Body of pancreas (tissue), 4 donors: ENCODE measurements around the gene MYOM1. TPM values are rescaled to one million over a fixed set of nuclear protein-coding genes. Genes with fewer than 3 reads are reported as not detected.
"Not testable (repeated sequence)": the region's sequence is repeated elsewhere in the genome, so short reads cannot be mapped to it uniquely, and the experiment has no call there.

Experiments
- ATAC-seq: fragments of 150-250 bp; one replicate; pipeline ENCODE4 v1.9.1; 2016
- DNase-seq, 4 donors: peaks; one replicate each; pipeline ENCODE4 v3.0.0-alpha.2; 2019
- H3K27ac ChIP-seq, 4 donors: fragments of 200-600 bp; sonication (generic); 1 replicate in 3 of 4; 2 replicates in 1 of 4; pipeline versions ENCODE4 v1.5.1 to v1.6.1; 2016 to 2019; ENCODE audit warnings: mild to moderate bottlenecking in 1 of 4, mixed read lengths in 1 of 4, moderate library complexity in 1 of 4
- H3K27me3 ChIP-seq, 2 donors: fragments of 200-600 bp; sonication (generic); one replicate each; pipeline ENCODE4 v1.6.0; 2016; ENCODE audit warnings: mild to moderate bottlenecking in 1 of 2
- H3K36me3 ChIP-seq, 2 donors: fragments of 200-600 bp; sonication (generic); replicated peaks in 1 of 2; 2 replicates each; pipeline ENCODE4 v1.5.1; 2016; ENCODE audit warnings: low read depth in 2 of 2; ENCODE audit not compliant: insufficient read depth in 1 of 2
- H3K4me1 ChIP-seq: fragments of 200-600 bp; sonication (generic); one replicate; pipeline ENCODE4 v1.6.0; 2016
- H3K4me3 ChIP-seq, 2 donors: fragments of 200-600 bp; sonication (generic); 1 replicate in 1 of 2; 2 replicates in 1 of 2; pipeline ENCODE4 v1.5.1; 2016 to 2019
- H3K9me3 ChIP-seq, 3 donors: fragments of 200-600 bp; sonication (generic); 1 replicate in 2 of 3; 2 replicates in 1 of 3; pipeline ENCODE4 v1.5.1; 2016
- POLR2A ChIP-seq, 3 donors: fragments of 450-650 bp; IDR thresholded peaks; one replicate each; pipeline ENCODE4 v1.6.1; 2016; ENCODE audit warnings: antibody characterized with exemption in 3 of 3, mild to moderate bottlenecking in 2 of 3
- WGBS, 2 donors: methylation state at CpG; one replicate each; pipeline ENCODE4 v1.1.5; 2017; 5-methylcytosine and 5-hydroxymethylcytosine counted together
- intact Hi-C: fragments of 100-400 bp; cut with DNase I; formaldehyde crosslinking; loops from one replicate; pipeline ENCODE4 v1.15.1; 2023
- total RNA-seq, 2 donors: library from RNA; depleted of rRNA; stranded (reverse); fragments of >200 nt; gene quantifications; one replicate each; pipeline ENCODE4 v1.1.0, GENCODE V29; 2016
- TF ChIP-seq, protein P1 (sequence below), 7 experiments: fragments of 450-650 bp in 4 of 7; fragments of 200-600 bp in 3 of 7; sonication (generic) in 3 of 7; IDR thresholded peaks; one replicate each; pipeline ENCODE4 v1.5.1; 2016 to 2019; ENCODE audit warnings: antibody characterized with exemption in 7 of 7

The MYOM1 gene
- total RNA-seq, 2 donors from 2014 or later: 10.9 to 21.8 TPM

DNA sequence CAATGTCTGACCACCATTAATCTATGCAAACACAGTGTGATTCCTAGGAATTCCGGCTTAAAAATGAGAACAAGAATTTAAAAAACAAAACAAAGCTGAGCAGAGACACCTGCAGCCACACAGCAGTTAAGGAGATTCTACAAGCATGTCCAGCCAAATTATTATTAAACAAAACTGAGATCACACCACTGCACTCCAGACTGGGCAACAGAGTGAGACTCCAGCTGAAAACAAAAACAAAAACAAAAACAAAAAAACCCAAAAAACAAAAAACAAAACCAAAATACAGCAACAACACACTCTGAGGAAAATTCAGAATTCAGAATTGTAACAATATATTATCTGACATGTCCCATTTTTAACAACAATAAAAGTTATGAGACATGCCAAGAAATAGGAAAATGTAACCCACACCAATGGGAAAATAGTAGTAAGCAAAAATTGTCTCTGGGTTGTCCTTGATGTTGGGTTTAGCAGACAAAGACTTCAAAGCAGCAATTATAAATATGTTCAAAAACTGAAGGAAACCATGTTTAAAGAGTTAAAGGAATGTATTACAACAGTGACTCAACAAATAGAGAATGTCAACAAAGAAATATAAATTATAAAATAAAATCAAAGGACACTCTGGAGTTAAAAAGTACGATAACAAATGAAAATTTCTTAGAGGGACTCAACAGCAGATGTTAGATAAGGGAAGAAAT, 19.7 kb downstream of the MYOM1 start:
- 53 to 54% methylated on average over 2 of the region's 2 CpGs for WGBS, 2 donors
- DNase-seq: no peak
- TF ChIP-seq, protein P1, sequence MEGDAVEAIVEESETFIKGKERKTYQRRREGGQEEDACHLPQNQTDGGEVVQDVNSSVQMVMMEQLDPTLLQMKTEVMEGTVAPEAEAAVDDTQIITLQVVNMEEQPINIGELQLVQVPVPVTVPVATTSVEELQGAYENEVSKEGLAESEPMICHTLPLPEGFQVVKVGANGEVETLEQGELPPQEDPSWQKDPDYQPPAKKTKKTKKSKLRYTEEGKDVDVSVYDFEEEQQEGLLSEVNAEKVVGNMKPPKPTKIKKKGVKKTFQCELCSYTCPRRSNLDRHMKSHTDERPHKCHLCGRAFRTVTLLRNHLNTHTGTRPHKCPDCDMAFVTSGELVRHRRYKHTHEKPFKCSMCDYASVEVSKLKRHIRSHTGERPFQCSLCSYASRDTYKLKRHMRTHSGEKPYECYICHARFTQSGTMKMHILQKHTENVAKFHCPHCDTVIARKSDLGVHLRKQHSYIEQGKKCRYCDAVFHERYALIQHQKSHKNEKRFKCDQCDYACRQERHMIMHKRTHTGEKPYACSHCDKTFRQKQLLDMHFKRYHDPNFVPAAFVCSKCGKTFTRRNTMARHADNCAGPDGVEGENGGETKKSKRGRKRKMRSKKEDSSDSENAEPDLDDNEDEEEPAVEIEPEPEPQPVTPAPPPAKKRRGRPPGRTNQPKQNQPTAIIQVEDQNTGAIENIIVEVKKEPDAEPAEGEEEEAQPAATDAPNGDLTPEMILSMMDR (IDR thresholded peaks at IDR 0.05): no peak
- no peak for TF ChIP-seq POLR2A (IDR thresholded peaks at IDR 0.05)
- no peaks in the 10 kb centered on the region for H3K36me3 ChIP-seq
- H3K4me3 ChIP-seq: no peak overlapping the region
- no peak for ATAC-seq
- H3K27me3 ChIP-seq: no peaks in the 10 kb centered on the region
- H3K27ac ChIP-seq: no peak overlapping the region
- H3K4me1 ChIP-seq: peaks cover 7% of the 10 kb centered on the region
- H3K9me3 ChIP-seq: no peaks in the 10 kb centered on the region
- intact Hi-C loops: no loop called here

GRCh38 chr18:3198260-3198860, 21.4 kb downstream of the MYOM1 start:
- H3K36me3 ChIP-seq, H3K27ac ChIP-seq, ATAC-seq, DNase-seq, H3K4me3 ChIP-seq, intact Hi-C loops, H3K9me3 ChIP-seq, H3K27me3 ChIP-seq, H3K4me1 ChIP-seq: not testable (repeated sequence)
- 89 to 96% methylated on average over 10 to 11 of the region's 11 CpGs for WGBS, 2 donors

GRCh38 chr18:3194947-3195612, 24.7 kb downstream of the MYOM1 start:
- H3K4me1 ChIP-seq: peaks cover 5% of the 10 kb centered on the region
- no peak for TF ChIP-seq POLR2A (IDR thresholded peaks at IDR 0.05)
- TF ChIP-seq, protein P1 (IDR thresholded peaks at IDR 0.05): no peak
- no peaks in the 10 kb centered on the region for H3K36me3 ChIP-seq
- ATAC-seq: no peak
- intact Hi-C loops: no loop called here
- WGBS, 2 donors: 75 to 86% methylated on average over 6 of the region's 6 CpGs
- no peak for DNase-seq
- H3K27ac ChIP-seq: no peak overlapping the region
- H3K27me3 ChIP-seq: no peaks in the 10 kb centered on the region
- no peaks in the 10 kb centered on the region for H3K9me3 ChIP-seq
- H3K4me3 ChIP-seq: no peak overlapping the region

GRCh38 chr18:3193331-3193730, 26.4 kb downstream of the MYOM1 start:
- WGBS, 2 donors: 80 to 92% methylated on average over 1 of the region's 1 CpG
- H3K9me3 ChIP-seq: no peaks in the 10 kb centered on the region
- intact Hi-C loops: no loop called here
- H3K27ac ChIP-seq: no peak overlapping the region
- H3K4me1 ChIP-seq: no peaks in the 10 kb centered on the region
- ATAC-seq: no peak
- no peaks in the 10 kb centered on the region for H3K36me3 ChIP-seq
- H3K4me3 ChIP-seq: no peak overlapping the region
- no peak for DNase-seq
- TF ChIP-seq POLR2A (IDR thresholded peaks at IDR 0.05): no peak
- TF ChIP-seq, protein P1 (IDR thresholded peaks at IDR 0.05): no peak
- no peaks in the 10 kb centered on the region for H3K27me3 ChIP-seq

GRCh38 chr18:3192752-3193151, 27.0 kb downstream of the MYOM1 start:
- Histone ChIP-seq H3K36me3 (no peaks in the 10 kb centered on the region), H3K4me3 (no peak overlapping the region), H3K9me3 (no peaks in the 10 kb centered on the region), H3K27ac (no peak overlapping the region), H3K4me1 (no peaks in the 10 kb centered on the region), H3K27me3 (no peaks in the 10 kb centered on the region)
- ATAC-seq (no peak), DNase-seq (no peak)
- 93 to 96% methylated on average over 2 of the region's 2 CpGs for WGBS, 2 donors
- intact Hi-C loops: no loop called here
- TF ChIP-seq, protein P1 (IDR thresholded peaks at IDR 0.05): no peak
- TF ChIP-seq POLR2A (IDR thresholded peaks at IDR 0.05): no peak
